ENCODE data around the gene HSPA2. TPM values are rescaled to one million over a fixed set of nuclear protein-coding genes. Genes with fewer than 3 reads are reported as not detected.
A peak's percentile ranks its signal among the peaks of the same experiment; 100 is the strongest.

Gene HSPA2
- total and polyA plus RNA-seq, 8 donors: under 0.01 to 29.3 (median 15.4) TPM

DNA sequence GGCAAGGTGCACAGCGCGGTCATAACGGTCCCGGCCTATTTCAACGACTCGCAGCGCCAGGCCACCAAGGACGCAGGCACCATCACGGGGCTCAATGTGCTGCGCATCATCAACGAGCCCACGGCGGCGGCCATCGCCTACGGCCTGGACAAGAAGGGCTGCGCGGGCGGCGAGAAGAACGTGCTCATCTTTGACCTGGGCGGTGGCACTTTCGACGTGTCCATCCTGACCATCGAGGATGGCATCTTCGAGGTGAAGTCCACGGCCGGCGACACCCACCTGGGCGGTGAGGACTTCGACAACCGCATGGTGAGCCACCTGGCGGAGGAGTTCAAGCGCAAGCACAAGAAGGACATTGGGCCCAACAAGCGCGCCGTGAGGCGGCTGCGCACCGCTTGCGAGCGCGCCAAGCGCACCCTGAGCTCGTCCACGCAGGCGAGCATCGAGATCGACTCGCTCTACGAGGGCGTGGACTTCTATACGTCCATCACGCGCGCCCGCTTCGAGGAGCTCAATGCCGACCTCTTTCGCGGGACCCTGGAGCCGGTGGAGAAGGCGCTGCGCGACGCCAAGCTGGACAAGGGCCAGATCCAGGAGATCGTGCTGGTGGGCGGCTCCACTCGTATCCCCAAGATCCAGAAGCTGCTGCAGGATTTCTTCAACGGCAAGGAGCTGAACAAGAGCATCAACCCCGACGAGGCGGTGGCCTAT is 875 bp downstream of the HSPA2 start:
- Histone ChIP-seq H3K27me3 (peaks cover 0 to 19% (median 13%) of the 10 kb centered on the region in 3 donors), H3K27ac (peak overlapping the region in 1 of 5 donors; percentile 39), H3K4me1 (peaks cover 3 to 55% (median 36%) of the 10 kb centered on the region in 4 donors), H3K36me3 (no peaks in the 10 kb centered on the region), H3K4me3 (peak overlapping the region; percentile 57 to 70 (median 67)), H3K9me3 (peaks cover 0 to 9% (median 4%) of the 10 kb centered on the region in 4 donors)
- peak in 1 of 2 donors; percentile 79 for DNase-seq
- intact Hi-C loops (cut with DNase I; ENCODE audit: low total_unique reads): no loop called here
- TF ChIP-seq, protein P1, sequence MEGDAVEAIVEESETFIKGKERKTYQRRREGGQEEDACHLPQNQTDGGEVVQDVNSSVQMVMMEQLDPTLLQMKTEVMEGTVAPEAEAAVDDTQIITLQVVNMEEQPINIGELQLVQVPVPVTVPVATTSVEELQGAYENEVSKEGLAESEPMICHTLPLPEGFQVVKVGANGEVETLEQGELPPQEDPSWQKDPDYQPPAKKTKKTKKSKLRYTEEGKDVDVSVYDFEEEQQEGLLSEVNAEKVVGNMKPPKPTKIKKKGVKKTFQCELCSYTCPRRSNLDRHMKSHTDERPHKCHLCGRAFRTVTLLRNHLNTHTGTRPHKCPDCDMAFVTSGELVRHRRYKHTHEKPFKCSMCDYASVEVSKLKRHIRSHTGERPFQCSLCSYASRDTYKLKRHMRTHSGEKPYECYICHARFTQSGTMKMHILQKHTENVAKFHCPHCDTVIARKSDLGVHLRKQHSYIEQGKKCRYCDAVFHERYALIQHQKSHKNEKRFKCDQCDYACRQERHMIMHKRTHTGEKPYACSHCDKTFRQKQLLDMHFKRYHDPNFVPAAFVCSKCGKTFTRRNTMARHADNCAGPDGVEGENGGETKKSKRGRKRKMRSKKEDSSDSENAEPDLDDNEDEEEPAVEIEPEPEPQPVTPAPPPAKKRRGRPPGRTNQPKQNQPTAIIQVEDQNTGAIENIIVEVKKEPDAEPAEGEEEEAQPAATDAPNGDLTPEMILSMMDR (IDR thresholded peaks at IDR 0.05): no peak
- TF ChIP-seq EP300 (IDR thresholded peaks at IDR 0.05) (no peak), POLR2AphosphoS5 (IDR thresholded peaks at IDR 0.05) (no peak), POLR2A (IDR thresholded peaks at IDR 0.05) (no peak)
- WGBS, 5 donors: 20 to 39% (median 23%) methylated on average over 37 to 73 of the region's 73 CpGs

DNA sequence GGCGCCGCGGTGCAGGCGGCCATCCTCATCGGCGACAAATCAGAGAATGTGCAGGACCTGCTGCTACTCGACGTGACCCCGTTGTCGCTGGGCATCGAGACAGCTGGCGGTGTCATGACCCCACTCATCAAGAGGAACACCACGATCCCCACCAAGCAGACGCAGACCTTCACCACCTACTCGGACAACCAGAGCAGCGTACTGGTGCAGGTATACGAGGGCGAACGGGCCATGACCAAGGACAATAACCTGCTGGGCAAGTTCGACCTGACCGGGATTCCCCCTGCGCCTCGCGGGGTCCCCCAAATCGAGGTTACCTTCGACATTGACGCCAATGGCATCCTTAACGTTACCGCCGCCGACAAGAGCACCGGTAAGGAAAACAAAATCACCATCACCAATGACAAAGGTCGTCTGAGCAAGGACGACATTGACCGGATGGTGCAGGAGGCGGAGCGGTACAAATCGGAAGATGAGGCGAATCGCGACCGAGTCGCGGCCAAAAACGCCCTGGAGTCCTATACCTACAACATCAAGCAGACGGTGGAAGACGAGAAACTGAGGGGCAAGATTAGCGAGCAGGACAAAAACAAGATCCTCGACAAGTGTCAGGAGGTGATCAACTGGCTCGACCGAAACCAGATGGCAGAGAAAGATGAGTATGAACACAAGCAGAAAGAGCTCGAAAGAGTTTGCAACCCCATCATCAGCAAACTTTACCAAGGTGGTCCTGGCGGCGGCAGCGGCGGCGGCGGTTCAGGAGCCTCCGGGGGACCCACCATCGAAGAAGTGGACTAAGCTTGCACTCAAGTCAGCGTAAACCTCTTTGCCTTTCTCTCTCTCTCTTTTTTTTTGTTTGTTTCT is 1.7 kb downstream of the HSPA2 start:
- no peaks in the 10 kb centered on the region for H3K36me3 ChIP-seq
- WGBS, 5 donors: 9 to 12% (median 12%) methylated on average over 53 to 61 of the region's 61 CpGs
- DNase-seq: peak in 1 of 2 donors; percentile 36
- TF ChIP-seq, protein P1 (IDR thresholded peaks at IDR 0.05): no peak
- TF ChIP-seq POLR2A (IDR thresholded peaks at IDR 0.05) (no peak), EP300 (IDR thresholded peaks at IDR 0.05) (no peak), POLR2AphosphoS5 (IDR thresholded peaks at IDR 0.05) (no peak)
- H3K9me3 ChIP-seq: peaks cover 0 to 9% (median 4%) of the 10 kb centered on the region in 4 donors
- peak overlapping the region; percentile 57 to 70 (median 67) for H3K4me3 ChIP-seq
- peaks cover 0 to 19% (median 13%) of the 10 kb centered on the region in 3 donors for H3K27me3 ChIP-seq
- peaks cover 3 to 55% (median 36%) of the 10 kb centered on the region in 4 donors for H3K4me1 ChIP-seq
- intact Hi-C loops (cut with DNase I; ENCODE audit: low total_unique reads): no loop called here
- H3K27ac ChIP-seq: peak overlapping the region in 2 of 5 donors; percentile 25 to 39

DNA sequence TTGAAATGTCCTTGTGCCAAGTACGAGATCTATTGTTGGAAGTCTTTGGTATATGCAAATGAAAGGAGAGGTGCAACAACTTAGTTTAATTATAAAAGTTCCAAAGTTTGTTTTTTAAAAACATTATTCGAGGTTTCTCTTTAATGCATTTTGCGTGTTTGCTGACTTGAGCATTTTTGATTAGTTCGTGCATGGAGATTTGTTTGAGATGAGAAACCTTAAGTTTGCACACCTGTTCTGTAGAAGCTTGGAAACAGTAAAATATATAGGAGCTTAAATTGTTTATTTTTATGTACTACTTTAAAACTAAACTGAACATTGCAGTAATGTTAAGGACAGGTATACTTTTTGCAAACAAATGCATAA is 2.3 kb downstream of the HSPA2 start:
- WGBS, 5 donors: 17 to 36% (median 32%) methylated on average over 4 of the region's 4 CpGs
- Histone ChIP-seq H3K27ac (peak overlapping the region in 2 of 5 donors; percentile 25 to 39), H3K27me3 (peaks cover 0 to 19% (median 13%) of the 10 kb centered on the region in 3 donors), H3K4me1 (peaks cover 3 to 55% (median 36%) of the 10 kb centered on the region in 4 donors), H3K36me3 (no peaks in the 10 kb centered on the region), H3K4me3 (peak overlapping the region; percentile 57 to 70 (median 67)), H3K9me3 (peaks cover 0 to 9% (median 4%) of the 10 kb centered on the region in 4 donors)
- DNase-seq: no peak
- TF ChIP-seq EP300 (IDR thresholded peaks at IDR 0.05) (no peak), POLR2AphosphoS5 (IDR thresholded peaks at IDR 0.05) (no peak), POLR2A (IDR thresholded peaks at IDR 0.05) (no peak)
- TF ChIP-seq, protein P1 (IDR thresholded peaks at IDR 0.05): no peak
- intact Hi-C loops (cut with DNase I; ENCODE audit: low total_unique reads): no loop called here

DNA sequence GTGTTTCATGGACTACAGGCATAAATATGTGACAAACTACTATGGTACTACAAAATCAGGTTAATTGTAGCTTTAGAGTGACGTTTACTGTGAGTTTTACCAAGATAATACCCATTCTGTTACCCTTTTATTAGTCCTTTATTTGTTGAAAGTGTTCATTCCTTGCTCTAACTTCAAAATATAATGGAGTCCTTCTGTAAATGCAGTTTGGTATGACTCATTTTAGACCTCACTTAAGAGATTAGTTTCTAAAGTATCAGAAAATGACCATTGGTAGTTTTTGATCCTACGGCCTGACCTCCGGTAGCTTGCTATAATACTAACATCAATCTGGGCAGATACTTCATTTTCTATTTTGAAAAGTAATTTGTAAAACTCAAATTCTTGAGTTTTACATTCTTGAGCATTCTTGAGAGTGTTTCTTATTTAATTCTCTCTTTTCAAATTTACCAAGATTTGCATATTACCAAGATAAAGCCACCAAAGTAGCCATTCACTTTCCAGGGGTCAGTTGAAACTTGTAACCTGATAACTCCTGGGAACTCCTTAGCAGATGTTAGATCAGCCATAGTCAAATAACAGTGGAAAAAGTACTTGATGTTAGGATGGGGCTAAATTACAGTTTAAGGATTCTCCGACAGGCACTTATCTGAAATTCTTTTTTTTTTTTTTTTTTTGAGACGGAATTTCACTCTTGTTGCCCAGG is 4.2 kb downstream of the HSPA2 start:
- TF ChIP-seq, protein P1 (IDR thresholded peaks at IDR 0.05): no peak
- Histone ChIP-seq H3K27ac (no peak overlapping the region), H3K4me3 (peak overlapping the region in 1 of 4 donors; percentile 57), H3K36me3 (no peaks in the 10 kb centered on the region), H3K27me3 (peaks cover 0 to 21% (median 15%) of the 10 kb centered on the region in 3 donors), H3K4me1 (peaks cover 3 to 56% (median 36%) of the 10 kb centered on the region in 4 donors), H3K9me3 (peaks cover 0 to 9% (median 4%) of the 10 kb centered on the region in 4 donors)
- WGBS, 5 donors: 61 to 79% (median 72%) methylated on average over 5 of the region's 5 CpGs
- DNase-seq: no peak
- intact Hi-C loops (cut with DNase I; ENCODE audit: low total_unique reads): no loop called here

Measured in stomach (tissue), 9 donors.